RWPE1 (cell line): ENCODE measurements around the gene ERP44.
"Not testable (repeated sequence)": the region's sequence is repeated elsewhere in the genome, so short reads cannot be mapped to it uniquely, and the experiment has no call there.

Experiments used
- CTCF ChIA-PET: fragments of 350-600 bp; sonication (Branson Sonifier 250); formaldehyde crosslinking; extraction: SDS; loops from one replicate; lab custom pipeline; 2021; lab: Yijun Ruan, JAX
- POLR2A ChIA-PET: fragments of 400-600 bp; formaldehyde crosslinking; extraction: SDS; loops from one replicate; lab custom pipeline; 2020; ENCODE audit warnings: antibody characterized with exemption; ENCODE audit not compliant: low non-redundant PET; lab: Yijun Ruan, JAX
- DNase-seq: peaks from one replicate; pipeline ENCODE4 v3.0.0; 2012; ENCODE audit warnings: low spot score
- H3K27ac ChIP-seq: fragments of 450-650 bp; 2 replicates; pipeline ENCODE4 v1.5.1; 2017
- TF ChIP-seq, protein P1 (sequence below): fragments of 450-650 bp; conservative IDR thresholded peaks from 2 replicates; pipeline ENCODE4 v1.5.1; 2017; ENCODE audit warnings: low read depth, mild to moderate bottlenecking

The ERP44 gene

DNA sequence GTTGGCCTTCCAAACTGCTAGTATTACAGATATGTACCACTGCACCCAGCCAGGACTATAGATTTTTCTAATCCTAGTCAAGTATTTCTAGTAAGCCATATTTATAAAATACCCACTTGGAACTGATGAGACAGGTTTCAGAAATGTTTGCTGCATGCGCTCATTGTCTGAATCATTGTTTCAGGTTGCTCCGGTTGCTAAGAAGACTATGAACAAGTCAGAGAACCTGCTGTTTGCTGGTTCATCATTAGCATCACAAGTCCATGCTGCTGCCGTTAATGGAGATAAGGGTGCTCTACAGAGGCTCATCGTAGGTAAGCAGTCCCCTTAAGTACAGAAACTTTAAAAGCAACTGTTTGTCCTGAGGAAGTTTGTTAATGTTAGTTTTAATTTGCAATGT lies 5.5 kb upstream of the ERP44 start:
- peak; percentile 55 for DNase-seq
- TF ChIP-seq, protein P1, sequence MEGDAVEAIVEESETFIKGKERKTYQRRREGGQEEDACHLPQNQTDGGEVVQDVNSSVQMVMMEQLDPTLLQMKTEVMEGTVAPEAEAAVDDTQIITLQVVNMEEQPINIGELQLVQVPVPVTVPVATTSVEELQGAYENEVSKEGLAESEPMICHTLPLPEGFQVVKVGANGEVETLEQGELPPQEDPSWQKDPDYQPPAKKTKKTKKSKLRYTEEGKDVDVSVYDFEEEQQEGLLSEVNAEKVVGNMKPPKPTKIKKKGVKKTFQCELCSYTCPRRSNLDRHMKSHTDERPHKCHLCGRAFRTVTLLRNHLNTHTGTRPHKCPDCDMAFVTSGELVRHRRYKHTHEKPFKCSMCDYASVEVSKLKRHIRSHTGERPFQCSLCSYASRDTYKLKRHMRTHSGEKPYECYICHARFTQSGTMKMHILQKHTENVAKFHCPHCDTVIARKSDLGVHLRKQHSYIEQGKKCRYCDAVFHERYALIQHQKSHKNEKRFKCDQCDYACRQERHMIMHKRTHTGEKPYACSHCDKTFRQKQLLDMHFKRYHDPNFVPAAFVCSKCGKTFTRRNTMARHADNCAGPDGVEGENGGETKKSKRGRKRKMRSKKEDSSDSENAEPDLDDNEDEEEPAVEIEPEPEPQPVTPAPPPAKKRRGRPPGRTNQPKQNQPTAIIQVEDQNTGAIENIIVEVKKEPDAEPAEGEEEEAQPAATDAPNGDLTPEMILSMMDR: no peak
- ChIA-PET CTCF (no interaction called here), POLR2A (no interaction called here)
- no peak overlapping the region for H3K27ac ChIP-seq

DNA sequence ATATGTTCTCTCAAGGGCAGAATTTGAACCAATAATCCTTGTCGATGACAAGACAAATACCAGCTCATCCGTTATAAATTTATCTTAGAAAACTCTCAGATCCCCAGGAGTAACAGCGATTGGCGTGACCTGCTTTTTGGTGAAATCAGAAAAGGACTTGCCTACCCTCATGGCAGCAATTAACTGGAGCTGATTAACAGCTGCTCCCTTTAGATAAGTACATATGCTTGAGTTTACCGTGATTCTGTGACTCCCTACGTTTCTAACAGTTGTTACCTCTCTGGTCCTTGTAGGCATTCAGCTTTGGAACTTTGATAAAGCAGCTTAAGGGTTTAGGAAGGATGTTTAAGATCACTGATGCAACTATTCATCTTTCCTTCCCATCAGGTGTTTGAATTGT lies 2.8 kb upstream of the ERP44 start:
- TF ChIP-seq, protein P1: no peak
- no peak overlapping the region for H3K27ac ChIP-seq
- POLR2A ChIA-PET: no interaction called here
- CTCF ChIA-PET: interaction anchor here (0.9 kb wide), 1 partner anchor 115 kb away, joined by 5 read pairs; no protein-coding TSS in a partner anchor
- no peak for DNase-seq

DNA sequence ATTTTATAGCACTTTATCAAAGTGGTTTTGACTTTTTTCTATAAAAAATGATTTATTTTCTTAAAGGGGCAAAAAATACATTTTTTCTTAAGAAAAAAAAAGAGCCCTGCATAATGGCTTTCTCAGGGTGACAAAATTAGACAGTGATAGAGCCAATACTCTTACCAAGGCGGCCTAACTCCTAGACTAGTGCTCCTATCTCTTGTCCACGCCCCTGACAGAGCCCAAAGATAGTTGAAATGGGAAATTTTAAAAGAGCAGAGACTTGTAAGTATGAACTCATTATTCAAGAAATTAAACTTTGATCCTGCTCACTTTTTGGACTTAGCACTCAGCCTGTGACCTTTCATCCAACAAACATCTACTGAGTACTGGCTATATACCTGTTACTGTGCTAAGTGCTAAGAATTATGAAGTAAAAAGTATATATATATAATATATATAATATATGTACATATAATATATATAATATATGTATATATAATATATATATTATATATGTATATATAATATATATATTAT lies 1.4 kb upstream of the ERP44 start:
- TF ChIP-seq, protein P1: no peak
- ChIA-PET POLR2A (no interaction called here), CTCF (interaction anchor here (0.9 kb wide), 1 partner anchor 915 kb away, joined by 3 read pairs; no protein-coding TSS in a partner anchor)
- peak overlapping the region; percentile 89 for H3K27ac ChIP-seq
- no peak for DNase-seq

DNA sequence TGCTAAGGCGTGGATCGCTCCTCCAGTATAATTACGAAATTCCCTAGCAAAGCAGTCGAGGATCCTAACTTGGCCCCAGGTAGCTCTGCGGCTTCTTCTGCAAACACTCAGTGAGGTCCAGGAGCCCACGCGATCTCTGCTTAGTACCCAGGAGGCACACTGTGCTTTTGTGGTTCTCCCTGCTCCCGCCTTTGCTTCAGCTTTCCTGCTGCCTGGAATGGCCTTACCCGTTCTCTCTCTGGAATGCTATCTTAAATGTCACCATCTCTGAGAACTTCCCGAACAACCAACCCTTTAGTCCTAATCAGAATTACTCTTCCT lies 882 bp upstream of the ERP44 start:
- ChIA-PET POLR2A (no interaction called here), CTCF (interaction anchor here (0.9 to 1.0 kb wide), 2 partner anchors 23 to 915 kb away, joined by 3 read pairs; no protein-coding TSS in a partner anchor)
- peak; percentile 64 for DNase-seq
- TF ChIP-seq, protein P1: no peak
- H3K27ac ChIP-seq: peak overlapping the region; percentile 89

DNA sequence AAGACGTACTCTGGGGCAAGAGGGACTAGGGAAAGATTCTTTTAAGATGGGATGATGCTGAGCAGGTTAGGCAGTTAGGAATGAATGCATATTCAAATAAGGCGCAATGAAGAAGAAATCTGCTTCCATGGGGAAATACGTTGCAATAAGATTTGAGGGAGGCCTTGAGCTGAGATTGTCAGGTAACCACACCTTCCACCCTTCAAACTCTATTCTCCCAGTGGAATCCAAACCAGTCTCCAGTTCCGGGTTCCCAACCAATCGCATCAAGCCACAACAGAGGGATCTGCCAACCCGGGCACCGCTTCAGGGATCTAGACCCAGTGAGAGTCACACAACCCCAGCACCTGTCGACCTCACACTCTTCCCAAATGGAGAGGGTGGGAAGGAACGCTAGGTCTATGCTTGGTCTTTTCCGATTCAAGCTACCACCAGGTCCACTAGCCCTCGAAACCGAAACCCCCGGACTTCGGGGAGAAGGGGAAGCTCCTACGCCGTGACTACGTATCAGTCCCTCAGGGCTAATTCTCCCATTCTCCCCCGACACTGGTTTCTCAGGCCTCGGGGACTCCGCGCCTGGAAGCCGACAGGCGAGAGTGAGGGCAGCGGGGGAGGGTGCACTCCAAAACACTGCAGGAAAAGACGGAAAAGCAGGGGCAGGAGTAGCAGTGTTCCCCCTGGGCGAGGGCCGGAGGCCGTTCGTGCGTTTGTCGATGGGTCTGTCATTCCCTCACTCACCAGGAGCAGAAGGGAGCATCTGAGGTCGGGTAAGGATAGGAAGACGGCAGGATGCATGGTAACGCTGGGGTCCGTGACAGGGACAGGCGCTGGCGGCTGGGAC lies 534 bp downstream of the ERP44 start:
- peak; percentile 96 for DNase-seq
- H3K27ac ChIP-seq: peak overlapping the region; percentile 89
- TF ChIP-seq, protein P1: no peak
- POLR2A ChIA-PET: no interaction called here
- CTCF ChIA-PET: interaction anchor here (0.5 to 1.0 kb wide), 2 partner anchors 24 to 71 kb away, joined by 3 read pairs; no protein-coding TSS in a partner anchor

DNA sequence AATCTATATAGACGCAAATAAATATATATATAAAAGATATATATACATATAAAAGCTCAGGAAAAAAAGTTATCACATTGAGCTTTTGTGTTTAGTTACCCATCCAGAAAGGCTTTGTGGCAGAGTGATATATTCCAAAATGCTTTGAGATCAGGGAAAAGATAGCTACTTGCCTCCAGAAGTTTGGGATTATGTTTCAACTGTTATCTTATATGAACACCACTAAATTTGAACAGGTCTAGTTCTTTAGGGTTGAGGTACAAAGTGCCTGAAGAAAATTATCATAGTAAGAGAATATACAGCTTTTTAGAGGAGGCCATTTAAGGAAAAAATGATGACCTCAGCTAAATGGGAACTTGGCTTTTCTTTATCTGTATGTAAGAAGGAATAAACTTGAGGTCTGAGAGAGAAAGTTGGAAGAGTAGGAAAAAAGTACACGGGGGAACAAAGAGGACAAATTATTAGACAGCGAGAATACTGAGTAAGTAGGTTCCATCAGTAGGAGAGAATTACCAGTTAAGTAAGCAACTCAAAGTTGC lies 2.4 kb downstream of the ERP44 start:
- DNase-seq: no peak
- ChIA-PET POLR2A (no interaction called here), CTCF (interaction anchor here (0.6 to 0.7 kb wide), 3 partner anchors 20 to 1685 kb away, joined by 3 read pairs; no protein-coding TSS in a partner anchor)
- TF ChIP-seq, protein P1: no peak
- no peak overlapping the region for H3K27ac ChIP-seq

DNA sequence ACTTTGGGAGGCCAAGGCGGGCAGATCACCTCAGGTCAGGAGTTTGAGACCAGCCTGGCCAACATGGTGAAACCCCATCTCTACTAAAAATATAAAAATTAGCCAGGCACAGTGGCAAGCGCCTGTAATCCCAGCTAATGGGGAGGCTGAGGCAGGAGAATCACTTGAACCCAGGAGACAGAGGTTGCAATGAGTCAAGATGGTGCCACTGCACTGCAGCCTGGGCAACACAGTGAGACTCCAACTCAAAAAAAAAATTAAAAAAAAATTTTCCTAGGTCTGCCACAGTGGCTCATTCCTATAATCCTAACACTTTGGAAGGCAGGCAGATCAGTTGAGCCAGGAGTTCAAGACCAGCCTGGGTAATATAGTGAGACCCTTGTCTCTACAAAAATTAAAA lies 4.4 kb downstream of the ERP44 start:
- POLR2A ChIA-PET: interaction anchor here (0.6 kb wide), 1 partner anchor 273 kb away, joined by 4 read pairs; the partner anchor contains the start of gene NR4A3
- DNase-seq, H3K27ac ChIP-seq, CTCF ChIA-PET: not testable (repeated sequence)
